ENCODE data around the gene RNF175.
A peak's percentile ranks its signal among the peaks of the same experiment; 100 is the strongest.

The RNF175 gene

GRCh38 chr4:153784166-153784699 is 24.4 kb upstream of the RNF175 start:
- no peak for DNase-seq

GRCh38 chr4:153782581-153782980 is 22.8 kb upstream of the RNF175 start:
- DNase-seq, result no peak

GRCh38 chr4:153781717-153782416 is 22.0 kb upstream of the RNF175 start:
- DNase-seq, result no peak

- DNase-seq, result no peak
These were observed 21.5 kb upstream of the RNF175 start for GRCh38 chr4:153781280-153781679.

GRCh38 chr4:153780876-153781275 is 21.1 kb upstream of the RNF175 start:
- DNase-seq, result no peak

GRCh38 chr4:153780221-153780620 is 20.4 kb upstream of the RNF175 start:
- no peak for DNase-seq

GRCh38 chr4:153778383-153778782 is 18.6 kb upstream of the RNF175 start:
- DNase-seq, result no peak

GRCh38 chr4:153777421-153777820 is 17.6 kb upstream of the RNF175 start:
- DNase-seq, result no peak

GRCh38 chr4:153776601-153777000 is 16.8 kb upstream of the RNF175 start:
- DNase-seq, result no peak

- DNase-seq, result no peak
These were observed 13.4 kb upstream of the RNF175 start for GRCh38 chr4:153773236-153773690.

GRCh38 chr4:153771046-153771445 is 11.2 kb upstream of the RNF175 start:
- DNase-seq, result no peak

GRCh38 chr4:153766758-153767157 is 6.9 kb upstream of the RNF175 start:
- no peak for DNase-seq

- no peak for DNase-seq
These were observed 6.1 kb upstream of the RNF175 start for GRCh38 chr4:153765894-153766293.

GRCh38 chr4:153764601-153765368 is 5.0 kb upstream of the RNF175 start:
- DNase-seq, result no peak

- DNase-seq, result no peak
These were observed 3.6 kb upstream of the RNF175 start for GRCh38 chr4:153763404-153763803.

- DNase-seq, result no peak
These were observed 977 bp downstream of the RNF175 start for GRCh38 chr4:153758688-153759406.

- no peak for DNase-seq
These were observed 1.7 kb downstream of the RNF175 start for GRCh38 chr4:153758136-153758535.

GRCh38 chr4:153757407-153757806 is 2.4 kb downstream of the RNF175 start:
- DNase-seq, result no peak

GRCh38 chr4:153755186-153755585 is 4.6 kb downstream of the RNF175 start:
- DNase-seq, result no peak

GRCh38 chr4:153750197-153750817 is 9.5 kb downstream of the RNF175 start:
- peak; percentile 23 for DNase-seq

GRCh38 chr4:153748378-153748777 is 11.4 kb downstream of the RNF175 start:
- DNase-seq, result no peak

- DNase-seq, result no peak
These were observed 12.3 kb downstream of the RNF175 start for GRCh38 chr4:153747406-153747955.

- no peak for DNase-seq
These were observed 14.2 kb downstream of the RNF175 start for GRCh38 chr4:153745651-153746050.
